ENCODE results near the gene ST8SIA2. TPM values are rescaled to one million over a fixed set of nuclear protein-coding genes. Genes with fewer than 3 reads are reported as not detected.

Gene ST8SIA2
- total RNA-seq, 2 donors from 2014 or later: not detected

DNA sequence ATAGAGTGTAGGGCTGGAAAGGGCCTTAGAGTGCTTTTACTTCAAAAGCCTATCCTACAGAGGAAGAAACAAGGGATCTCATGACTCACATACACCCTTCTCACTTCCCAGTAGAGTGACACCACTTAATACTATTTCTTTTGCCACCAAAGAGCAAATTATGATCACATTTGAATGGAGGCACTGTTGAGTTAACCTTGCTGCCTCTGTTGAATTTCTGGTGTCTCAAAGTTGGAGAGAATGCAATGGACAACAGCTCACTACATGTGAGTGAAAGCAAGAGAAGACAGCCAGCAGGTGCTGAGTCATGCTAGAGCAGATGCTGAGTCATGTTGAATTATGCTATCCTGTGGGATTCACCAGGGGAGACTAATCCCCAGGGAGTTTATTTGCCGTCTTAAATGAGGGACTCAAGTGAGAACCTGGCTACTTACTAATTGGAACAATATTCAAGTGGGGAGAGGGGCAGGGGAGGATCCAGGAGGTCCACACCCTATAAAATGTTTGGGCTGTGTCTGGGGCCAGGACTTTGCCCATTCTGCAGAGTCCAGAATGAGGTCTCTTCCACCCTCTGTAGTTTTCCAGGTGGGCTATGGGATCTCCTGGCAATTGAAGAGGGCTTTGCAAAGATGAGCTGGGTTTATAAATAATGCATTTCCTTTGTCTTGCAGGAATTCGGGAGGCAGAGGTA lies 35.8 kb downstream of the ST8SIA2 start:
- no peak overlapping the region for H3K27ac Mint-ChIP-seq
- DNase-seq (no peak), ATAC-seq (replicated peaks in 1 of 2) (no peak)
- no peaks in the 10 kb centered on the region for H3K9me3 Mint-ChIP-seq
- no peak overlapping the region for H3K4me3 Mint-ChIP-seq
- peaks cover 21% of the 10 kb centered on the region for H3K27me3 Mint-ChIP-seq (ENCODE audit: low read depth)
- H3K4me1 Mint-ChIP-seq (ENCODE audit: low read depth): no peaks in the 10 kb centered on the region
- no peaks in the 10 kb centered on the region for H3K36me3 Mint-ChIP-seq (ENCODE audit: insufficient read depth in 2 of 2)

DNA sequence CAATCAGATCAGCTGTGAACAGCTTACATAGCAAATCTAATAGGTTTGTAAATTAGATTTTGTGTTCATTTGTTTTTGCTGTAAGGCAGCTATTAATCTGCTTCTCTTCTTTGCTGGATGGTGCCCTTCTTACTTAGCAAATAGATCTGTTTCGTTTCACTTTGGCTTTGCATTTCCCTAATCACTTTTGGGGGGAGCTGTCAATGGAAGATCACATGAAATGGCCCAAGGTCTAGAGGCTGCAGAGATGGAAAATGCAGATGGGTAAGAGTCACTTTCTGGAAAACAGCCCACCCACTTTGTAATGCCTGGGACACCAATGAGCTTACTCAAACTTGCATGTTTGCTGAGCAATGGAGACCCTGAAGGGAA lies 36.4 kb downstream of the ST8SIA2 start:
- H3K36me3 Mint-ChIP-seq (ENCODE audit: insufficient read depth in 2 of 2): no peaks in the 10 kb centered on the region
- H3K27ac Mint-ChIP-seq: no peak overlapping the region
- DNase-seq (no peak), ATAC-seq (replicated peaks in 1 of 2) (no peak)
- H3K27me3 Mint-ChIP-seq (ENCODE audit: low read depth): peaks cover 18% of the 10 kb centered on the region
- no peak overlapping the region for H3K4me3 Mint-ChIP-seq
- H3K4me1 Mint-ChIP-seq (ENCODE audit: low read depth): no peaks in the 10 kb centered on the region
- no peaks in the 10 kb centered on the region for H3K9me3 Mint-ChIP-seq

DNA sequence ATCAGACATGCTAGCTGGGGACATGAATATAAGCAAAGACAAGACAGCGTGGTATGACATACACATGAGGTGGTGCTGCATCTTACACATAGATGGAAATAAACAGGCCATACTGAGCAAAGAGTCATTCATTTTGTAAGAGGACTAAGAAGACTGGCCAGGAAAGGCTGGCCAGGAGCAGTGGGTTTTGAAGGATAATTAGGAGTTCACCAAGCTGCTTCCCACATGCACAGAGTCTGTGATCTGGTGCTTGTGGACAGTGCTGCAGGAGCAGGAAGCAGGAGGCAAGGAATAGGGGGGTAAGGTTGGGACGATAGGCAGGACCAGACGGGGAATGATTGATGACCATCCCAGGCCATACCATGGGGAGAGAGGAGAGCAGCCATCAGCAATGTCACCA lies 41.5 kb downstream of the ST8SIA2 start:
- DNase-seq (no peak), ATAC-seq (replicated peaks in 1 of 2) (no peak)
- no peaks in the 10 kb centered on the region for H3K4me1 Mint-ChIP-seq (ENCODE audit: low read depth)
- no peak overlapping the region for H3K27ac Mint-ChIP-seq
- H3K9me3 Mint-ChIP-seq: no peaks in the 10 kb centered on the region
- no peaks in the 10 kb centered on the region for H3K27me3 Mint-ChIP-seq (ENCODE audit: low read depth)
- H3K4me3 Mint-ChIP-seq: no peak overlapping the region
- H3K36me3 Mint-ChIP-seq (ENCODE audit: insufficient read depth in 2 of 2): no peaks in the 10 kb centered on the region

DNA sequence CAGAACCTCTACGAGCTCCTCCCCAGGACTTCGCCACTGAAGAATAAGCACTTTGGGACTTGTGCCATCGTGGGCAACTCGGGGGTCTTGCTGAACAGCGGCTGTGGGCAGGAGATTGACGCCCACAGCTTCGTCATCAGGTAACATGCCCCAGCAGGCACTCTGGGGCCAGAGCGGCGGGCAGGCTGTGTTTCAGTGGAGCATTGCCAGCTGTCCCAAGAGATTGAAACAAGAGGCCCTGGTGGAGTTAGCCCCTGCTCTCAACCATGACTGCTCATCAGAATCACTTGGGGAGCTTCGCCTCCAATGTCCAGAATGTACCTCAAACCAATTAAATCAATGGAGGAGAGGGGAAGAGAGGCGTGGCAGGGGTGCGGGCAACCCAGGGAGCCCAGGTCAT lies 44.8 kb downstream of the ST8SIA2 start:
- Mint-ChIP-seq H3K4me1 (ENCODE audit: low read depth) (no peaks in the 10 kb centered on the region), H3K4me3 (no peak overlapping the region), H3K27me3 (ENCODE audit: low read depth) (no peaks in the 10 kb centered on the region), H3K36me3 (ENCODE audit: insufficient read depth in 2 of 2) (no peaks in the 10 kb centered on the region), H3K27ac (no peak overlapping the region), H3K9me3 (no peaks in the 10 kb centered on the region)
- DNase-seq (no peak), ATAC-seq (replicated peaks in 1 of 2) (no peak)

DNA sequence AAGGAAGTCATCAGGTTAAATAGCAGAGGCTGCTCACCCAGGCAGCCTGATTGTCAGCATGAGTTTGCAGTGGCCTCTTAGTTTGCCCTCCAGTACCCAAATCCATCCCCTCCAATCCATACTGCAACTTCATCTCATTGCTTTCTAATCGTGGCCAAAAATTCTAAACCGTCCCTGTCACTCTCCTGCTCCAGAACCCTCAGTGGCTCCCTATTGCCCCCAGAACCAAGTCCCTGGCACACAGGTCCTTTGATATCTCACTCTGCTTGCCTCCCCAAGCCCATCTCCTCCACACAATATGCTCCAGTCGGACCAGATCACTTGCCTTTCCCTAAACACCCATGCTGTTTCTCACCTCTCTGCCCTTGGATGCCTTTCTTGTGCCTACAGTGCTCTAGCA lies 49.7 kb downstream of the ST8SIA2 start:
- H3K27me3 Mint-ChIP-seq (ENCODE audit: low read depth): no peaks in the 10 kb centered on the region
- DNase-seq (no peak), ATAC-seq (replicated peaks in 1 of 2) (no peak)
- H3K4me1 Mint-ChIP-seq (ENCODE audit: low read depth): no peaks in the 10 kb centered on the region
- H3K9me3 Mint-ChIP-seq: no peaks in the 10 kb centered on the region
- H3K4me3 Mint-ChIP-seq: no peak overlapping the region
- H3K36me3 Mint-ChIP-seq (ENCODE audit: insufficient read depth in 2 of 2): no peaks in the 10 kb centered on the region
- H3K27ac Mint-ChIP-seq: no peak overlapping the region

DNA sequence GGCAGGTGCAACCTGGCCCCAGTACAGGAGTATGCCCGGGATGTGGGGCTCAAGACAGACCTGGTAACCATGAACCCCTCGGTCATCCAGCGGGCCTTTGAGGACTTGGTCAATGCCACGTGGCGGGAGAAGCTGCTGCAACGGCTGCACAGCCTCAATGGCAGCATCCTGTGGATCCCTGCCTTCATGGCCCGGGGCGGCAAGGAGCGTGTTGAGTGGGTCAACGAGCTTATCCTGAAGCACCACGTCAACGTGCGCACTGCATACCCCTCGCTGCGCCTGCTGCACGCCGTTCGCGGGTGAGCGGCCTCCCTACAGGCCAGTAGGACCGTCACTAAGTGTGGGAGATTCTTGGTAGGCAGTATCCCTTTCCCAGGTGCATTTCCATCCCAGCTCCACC lies 51.0 kb downstream of the ST8SIA2 start:
- no peak for DNase-seq
- Mint-ChIP-seq H3K4me1 (ENCODE audit: low read depth) (no peaks in the 10 kb centered on the region), H3K4me3 (no peak overlapping the region), H3K27me3 (ENCODE audit: low read depth) (peaks cover 1% of the 10 kb centered on the region), H3K36me3 (ENCODE audit: insufficient read depth in 2 of 2) (no peaks in the 10 kb centered on the region), H3K27ac (no peak overlapping the region), H3K9me3 (no peaks in the 10 kb centered on the region)
- ATAC-seq (replicated peaks in 1 of 2): no peak

DNA sequence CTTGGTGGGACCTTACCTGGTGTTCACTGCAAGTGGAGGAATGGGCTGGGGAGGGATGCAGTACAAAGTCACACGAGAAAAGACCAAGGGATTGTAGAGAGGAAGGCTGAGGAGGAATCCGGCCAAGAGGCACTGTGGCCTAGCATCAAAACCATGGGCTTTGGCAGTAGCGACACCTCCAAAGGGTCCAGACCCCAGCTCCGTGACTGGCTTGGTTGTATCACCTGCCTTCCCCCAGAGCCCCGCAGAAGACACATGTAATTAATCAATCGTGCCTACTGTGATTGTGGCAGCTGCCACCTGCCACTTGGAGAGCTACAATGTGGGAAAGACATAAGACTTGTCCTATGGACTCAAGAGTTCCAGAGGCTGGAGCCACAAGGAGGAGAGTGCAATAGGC lies 54.7 kb downstream of the ST8SIA2 start:
- Mint-ChIP-seq H3K4me1 (ENCODE audit: low read depth) (no peaks in the 10 kb centered on the region), H3K9me3 (no peaks in the 10 kb centered on the region), H3K4me3 (no peak overlapping the region), H3K27ac (no peak overlapping the region), H3K27me3 (ENCODE audit: low read depth) (peaks cover 15% of the 10 kb centered on the region), H3K36me3 (ENCODE audit: insufficient read depth in 2 of 2) (no peaks in the 10 kb centered on the region)
- no peak for DNase-seq
- ATAC-seq (replicated peaks in 1 of 2): no peak

DNA sequence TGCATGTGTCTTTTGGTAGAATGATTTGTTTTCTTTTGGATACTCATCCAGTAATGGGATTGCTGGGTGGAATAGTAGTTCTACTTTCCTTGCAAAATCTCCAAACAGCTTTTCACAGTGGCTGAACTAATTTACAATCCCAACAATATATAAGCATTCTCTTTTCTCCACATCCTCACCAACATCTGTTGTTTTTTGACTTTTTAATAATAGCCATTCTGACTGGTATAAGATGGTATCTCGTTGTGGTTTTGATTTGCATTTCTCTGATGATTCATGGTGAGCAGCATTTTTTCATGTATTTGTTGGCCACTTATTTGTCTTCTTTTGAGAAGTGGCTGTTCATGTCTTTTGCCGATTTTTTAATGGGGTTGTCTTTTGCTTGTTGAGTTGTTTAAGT lies 55.8 kb downstream of the ST8SIA2 start:
- no peaks in the 10 kb centered on the region for H3K4me1 Mint-ChIP-seq (ENCODE audit: low read depth)
- DNase-seq (no peak), ATAC-seq (replicated peaks in 1 of 2) (no peak)
- H3K36me3 Mint-ChIP-seq (ENCODE audit: insufficient read depth in 2 of 2): no peaks in the 10 kb centered on the region
- H3K4me3 Mint-ChIP-seq: no peak overlapping the region
- peaks cover 15% of the 10 kb centered on the region for H3K27me3 Mint-ChIP-seq (ENCODE audit: low read depth)
- no peaks in the 10 kb centered on the region for H3K9me3 Mint-ChIP-seq
- no peak overlapping the region for H3K27ac Mint-ChIP-seq

DNA sequence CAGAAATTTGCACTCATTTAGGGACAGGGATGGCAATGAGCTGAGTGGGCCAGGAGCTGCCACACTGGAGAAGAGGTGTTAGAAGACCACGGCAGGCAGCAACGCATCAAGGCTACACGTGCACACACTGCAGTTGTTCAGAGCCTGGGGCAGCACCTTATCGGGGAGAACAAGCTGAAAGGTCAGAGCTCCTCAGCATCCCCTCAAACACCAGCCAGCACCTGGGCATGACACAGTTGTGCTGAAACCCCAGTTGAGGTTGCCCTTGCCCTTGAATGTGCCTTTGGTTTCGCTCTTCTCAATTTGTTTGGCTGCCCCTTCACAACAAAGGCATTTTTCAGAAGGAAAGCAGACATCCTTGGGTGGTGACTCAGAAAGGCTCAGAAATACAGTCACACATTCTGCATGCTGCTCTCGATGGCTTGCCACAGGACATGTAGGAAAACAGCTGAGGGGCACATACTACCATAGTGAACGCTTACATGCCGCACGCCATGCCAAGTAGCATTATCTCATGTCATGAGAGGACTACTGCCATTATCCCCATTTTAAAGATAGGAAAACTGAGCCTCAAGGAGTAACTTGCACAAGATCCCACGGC lies 57.6 kb downstream of the ST8SIA2 start:
- DNase-seq: no peak
- Mint-ChIP-seq H3K4me3 (no peak overlapping the region), H3K36me3 (ENCODE audit: insufficient read depth in 2 of 2) (no peaks in the 10 kb centered on the region), H3K27ac (no peak overlapping the region), H3K9me3 (no peaks in the 10 kb centered on the region), H3K4me1 (ENCODE audit: low read depth) (no peaks in the 10 kb centered on the region), H3K27me3 (ENCODE audit: low read depth) (peaks cover 15% of the 10 kb centered on the region)
- no peak for ATAC-seq (replicated peaks in 1 of 2)

DNA sequence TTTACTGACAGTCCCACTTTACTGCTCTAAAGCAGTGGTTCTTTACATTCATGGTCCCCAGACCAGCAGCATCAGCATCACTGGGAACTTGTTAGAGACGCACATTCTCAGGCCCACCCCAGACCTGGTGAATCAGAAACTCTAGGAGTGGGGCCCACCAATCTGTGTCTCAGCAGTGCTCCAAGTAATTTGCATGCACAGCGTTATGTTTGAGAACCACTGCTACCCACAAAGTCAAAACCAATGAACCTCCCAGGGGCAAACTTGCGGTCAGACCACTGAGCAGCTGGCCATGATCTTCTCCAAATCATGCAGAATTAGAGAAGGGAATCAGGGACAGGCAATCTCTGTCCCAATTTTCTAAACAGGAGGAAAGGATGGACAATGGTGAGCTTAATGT lies 58.5 kb downstream of the ST8SIA2 start:
- peaks cover 15% of the 10 kb centered on the region for H3K27me3 Mint-ChIP-seq (ENCODE audit: low read depth)
- no peak for ATAC-seq (replicated peaks in 1 of 2)
- H3K4me3 Mint-ChIP-seq: no peak overlapping the region
- H3K36me3 Mint-ChIP-seq (ENCODE audit: insufficient read depth in 2 of 2): no peaks in the 10 kb centered on the region
- no peak for DNase-seq
- no peak overlapping the region for H3K27ac Mint-ChIP-seq
- H3K9me3 Mint-ChIP-seq: no peaks in the 10 kb centered on the region
- H3K4me1 Mint-ChIP-seq (ENCODE audit: low read depth): no peaks in the 10 kb centered on the region

DNA sequence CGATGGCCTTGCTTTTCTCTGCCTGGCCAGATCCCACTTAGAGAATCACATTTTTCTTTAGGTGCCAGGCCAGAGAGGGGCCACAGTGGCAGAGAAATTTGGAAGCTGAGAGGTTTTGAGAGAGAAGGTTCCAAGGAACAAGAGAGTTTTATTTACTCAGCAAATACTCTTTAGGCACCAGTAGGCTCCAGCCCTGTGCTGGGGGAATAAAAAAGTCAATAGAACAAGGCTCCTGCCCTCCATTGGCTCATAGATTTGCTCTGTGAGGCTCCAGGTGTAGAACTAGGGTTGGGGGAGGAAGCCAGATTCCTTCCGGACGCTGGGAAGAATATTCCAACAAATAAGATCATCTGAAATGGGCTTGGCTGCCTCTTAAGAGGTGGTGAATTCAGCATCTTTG lies 59.9 kb downstream of the ST8SIA2 start:
- no peak overlapping the region for H3K27ac Mint-ChIP-seq
- no peak overlapping the region for H3K4me3 Mint-ChIP-seq
- H3K36me3 Mint-ChIP-seq (ENCODE audit: insufficient read depth in 2 of 2): no peaks in the 10 kb centered on the region
- peaks cover 15% of the 10 kb centered on the region for H3K27me3 Mint-ChIP-seq (ENCODE audit: low read depth)
- no peaks in the 10 kb centered on the region for H3K9me3 Mint-ChIP-seq
- H3K4me1 Mint-ChIP-seq (ENCODE audit: low read depth): no peaks in the 10 kb centered on the region
- ATAC-seq (replicated peaks in 1 of 2) (no peak), DNase-seq (no peak)

DNA sequence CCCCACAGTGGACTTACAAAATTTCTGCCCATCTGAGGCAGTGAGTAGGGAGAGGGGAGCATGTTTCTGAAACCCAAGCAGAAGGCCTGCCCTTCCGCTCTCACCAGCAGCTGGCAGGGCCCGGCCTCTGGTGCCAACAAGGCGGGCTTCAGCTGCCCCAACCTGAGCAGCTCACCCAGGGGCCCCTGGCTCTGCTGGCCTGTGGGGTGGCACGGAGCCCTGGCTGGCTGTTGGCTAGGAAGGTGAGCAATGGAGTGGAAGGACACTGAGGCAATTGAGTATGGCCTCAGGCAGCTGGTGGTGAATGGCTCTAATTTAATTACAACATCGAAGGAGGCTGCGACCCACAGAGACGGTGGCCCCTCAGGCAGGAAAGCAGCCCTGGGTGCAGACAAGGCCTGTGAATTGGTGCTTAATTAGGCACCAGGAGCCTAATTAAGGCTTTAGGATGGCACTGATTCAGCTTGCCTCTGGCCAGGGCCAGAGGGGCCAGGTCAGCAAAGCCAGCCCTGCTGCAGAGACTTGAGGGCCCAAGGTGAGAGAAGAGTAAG lies 60.9 kb downstream of the ST8SIA2 start:
- Mint-ChIP-seq H3K27ac (no peak overlapping the region), H3K4me1 (ENCODE audit: low read depth) (no peaks in the 10 kb centered on the region), H3K4me3 (no peak overlapping the region), H3K36me3 (ENCODE audit: insufficient read depth in 2 of 2) (no peaks in the 10 kb centered on the region), H3K9me3 (no peaks in the 10 kb centered on the region), H3K27me3 (ENCODE audit: low read depth) (peaks cover 14% of the 10 kb centered on the region)
- ATAC-seq (replicated peaks in 1 of 2) (no peak), DNase-seq (no peak)

DNA sequence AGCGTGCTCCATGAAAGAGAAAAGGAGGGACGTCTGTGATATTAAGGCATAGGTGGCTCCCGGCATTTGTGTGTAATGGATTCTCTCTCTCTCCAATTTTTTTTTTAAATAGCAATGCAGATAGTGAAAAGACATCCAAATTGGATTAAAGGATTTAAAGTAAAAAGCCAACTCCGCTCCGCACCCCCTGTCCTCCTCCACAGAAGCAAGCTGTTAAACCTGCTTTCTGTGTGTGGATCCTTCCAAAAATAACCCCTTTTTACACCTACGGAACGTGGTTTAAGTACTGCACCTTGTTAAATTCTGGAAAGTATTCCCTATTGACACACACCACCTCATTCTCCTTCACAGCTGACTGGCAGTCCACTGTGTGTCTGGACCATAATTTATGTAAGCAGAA lies 61.6 kb downstream of the ST8SIA2 start:
- Mint-ChIP-seq H3K4me1 (ENCODE audit: low read depth) (no peaks in the 10 kb centered on the region), H3K9me3 (no peaks in the 10 kb centered on the region), H3K27ac (no peak overlapping the region), H3K4me3 (no peak overlapping the region), H3K36me3 (ENCODE audit: insufficient read depth in 2 of 2) (no peaks in the 10 kb centered on the region), H3K27me3 (ENCODE audit: low read depth) (peaks cover 8% of the 10 kb centered on the region)
- DNase-seq: no peak
- ATAC-seq (replicated peaks in 1 of 2): no peak

DNA sequence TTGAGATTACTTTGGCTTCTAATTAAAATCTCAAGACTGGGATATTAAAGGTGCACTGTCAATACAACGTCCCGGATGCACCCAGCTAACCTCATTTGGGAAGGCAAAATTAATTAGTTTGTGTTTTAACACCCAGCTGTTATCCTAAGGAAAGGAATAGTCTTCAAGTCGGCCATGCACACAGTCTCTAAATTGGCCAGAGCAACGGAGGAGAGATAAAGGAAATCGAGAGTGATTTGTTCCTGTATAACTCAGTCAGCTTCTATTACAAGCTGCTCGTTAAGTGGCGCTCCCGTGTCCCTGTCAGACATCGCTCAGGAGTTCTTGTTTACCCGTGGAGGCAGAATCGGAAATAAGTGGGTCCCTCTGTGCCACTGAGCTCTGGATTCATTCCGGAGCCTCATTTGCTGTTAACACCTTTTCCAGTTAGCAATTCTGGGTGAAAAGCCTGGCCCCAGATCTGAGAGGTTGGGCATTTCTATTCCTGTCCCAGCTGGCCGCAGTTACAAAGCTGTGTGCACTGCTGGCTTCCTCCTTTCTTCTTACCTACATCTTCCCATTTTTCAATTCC lies 63.9 kb downstream of the ST8SIA2 start:
- no peaks in the 10 kb centered on the region for H3K27me3 Mint-ChIP-seq (ENCODE audit: low read depth)
- no peak overlapping the region for H3K27ac Mint-ChIP-seq
- DNase-seq: no peak
- H3K9me3 Mint-ChIP-seq: no peaks in the 10 kb centered on the region
- no peak overlapping the region for H3K4me3 Mint-ChIP-seq
- no peaks in the 10 kb centered on the region for H3K36me3 Mint-ChIP-seq (ENCODE audit: insufficient read depth in 2 of 2)
- ATAC-seq (replicated peaks in 1 of 2): no peak
- no peaks in the 10 kb centered on the region for H3K4me1 Mint-ChIP-seq (ENCODE audit: low read depth)

All from activated T-cell treated with anti-CD3 and anti-CD28 coated beads, Interleukin-2, amount 50 U/mL, for 72 hours (primary cell).